ENCODE measurements around the gene TP53TG5.

The TP53TG5 gene

GRCh38 chr20:45346291-45346718 is 31.8 kb downstream of the TP53TG5 start:
- DNase-seq (ENCODE audit: low spot score): no peak

- no peak for DNase-seq (ENCODE audit: low spot score)
These were observed 32.8 kb downstream of the TP53TG5 start for GRCh38 chr20:45345104-45345936.

DNA sequence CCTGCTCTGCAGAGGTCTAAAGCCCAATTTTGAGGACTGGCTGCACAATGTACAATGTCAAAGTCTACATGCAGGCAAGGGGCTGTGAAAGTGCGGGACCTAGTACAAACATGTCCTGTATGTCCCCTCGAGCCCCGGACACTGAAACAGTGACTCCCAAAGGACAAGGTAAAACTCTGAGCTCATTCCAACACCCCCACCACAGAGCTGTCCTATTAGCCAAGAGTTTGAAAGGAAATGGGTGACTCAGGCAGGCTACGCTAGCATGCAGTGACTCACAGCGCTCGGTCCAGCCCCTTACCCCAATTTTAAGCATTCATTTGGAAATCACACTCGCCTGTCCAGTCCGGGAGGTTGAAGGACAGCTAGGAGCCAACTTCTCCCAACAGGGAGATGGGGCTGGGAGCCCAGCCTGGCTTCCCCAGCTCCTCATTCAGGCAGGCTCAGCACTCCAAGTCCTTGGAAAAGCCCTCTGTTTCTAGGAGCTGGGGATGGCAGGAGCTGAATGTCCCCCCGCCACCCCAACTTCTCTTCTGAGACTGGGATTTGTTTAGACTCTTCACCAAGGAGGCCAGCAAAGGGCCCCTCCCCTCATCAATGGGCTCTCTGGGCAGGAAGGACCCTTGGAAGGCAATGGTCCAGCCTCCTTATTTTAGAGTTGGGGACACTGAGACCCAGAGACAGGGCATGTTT is 33.8 kb downstream of the TP53TG5 start:
- no peak for DNase-seq (ENCODE audit: low spot score)

GRCh38 chr20:45343532-45344167 is 34.5 kb downstream of the TP53TG5 start:
- DNase-seq (ENCODE audit: low spot score): no peak

GRCh38 chr20:45342855-45343531 is 35.1 kb downstream of the TP53TG5 start:
- no peak for DNase-seq (ENCODE audit: low spot score)

GRCh38 chr20:45341939-45342854 is 35.9 kb downstream of the TP53TG5 start:
- no peak for DNase-seq (ENCODE audit: low spot score)

DNA sequence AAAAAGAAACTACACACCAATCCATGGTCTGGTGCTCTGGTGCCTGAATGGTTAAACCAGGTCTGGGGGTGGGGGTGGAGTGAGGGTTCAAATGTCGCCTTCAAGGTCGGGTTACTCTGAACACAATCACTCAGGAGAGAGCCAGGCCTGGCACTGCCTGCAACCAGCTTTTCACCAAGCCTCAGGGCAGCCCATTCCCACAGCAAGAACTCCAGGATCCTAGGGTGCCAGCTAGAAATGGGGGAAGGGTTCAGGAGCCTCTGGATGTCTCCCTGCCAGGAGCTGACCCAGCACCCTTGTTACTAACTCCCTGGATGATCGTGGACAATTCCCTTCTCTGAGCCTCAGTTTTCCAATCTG is 36.6 kb downstream of the TP53TG5 start:
- DNase-seq (ENCODE audit: low spot score): no peak

DNA sequence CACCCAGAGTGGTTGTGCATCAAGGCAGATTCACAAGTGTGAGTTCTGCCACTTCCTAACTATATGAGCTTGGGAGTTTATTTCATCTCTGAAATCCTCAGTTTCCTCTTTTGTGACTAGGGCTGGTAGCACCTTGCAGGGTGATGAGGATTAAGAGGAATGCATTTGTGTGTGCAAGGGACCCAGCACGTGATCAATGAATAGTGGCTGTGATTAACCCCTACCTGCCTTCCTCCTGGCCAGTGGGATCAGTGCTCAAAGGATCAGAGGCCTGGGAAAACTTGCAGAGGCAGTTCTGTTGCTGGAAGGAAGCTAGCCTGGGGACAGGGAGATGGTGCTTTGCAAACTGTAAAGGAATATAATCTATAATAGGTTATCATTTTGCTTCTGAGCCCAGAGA is 37.2 kb downstream of the TP53TG5 start:
- no peak for DNase-seq (ENCODE audit: low spot score)

DNA sequence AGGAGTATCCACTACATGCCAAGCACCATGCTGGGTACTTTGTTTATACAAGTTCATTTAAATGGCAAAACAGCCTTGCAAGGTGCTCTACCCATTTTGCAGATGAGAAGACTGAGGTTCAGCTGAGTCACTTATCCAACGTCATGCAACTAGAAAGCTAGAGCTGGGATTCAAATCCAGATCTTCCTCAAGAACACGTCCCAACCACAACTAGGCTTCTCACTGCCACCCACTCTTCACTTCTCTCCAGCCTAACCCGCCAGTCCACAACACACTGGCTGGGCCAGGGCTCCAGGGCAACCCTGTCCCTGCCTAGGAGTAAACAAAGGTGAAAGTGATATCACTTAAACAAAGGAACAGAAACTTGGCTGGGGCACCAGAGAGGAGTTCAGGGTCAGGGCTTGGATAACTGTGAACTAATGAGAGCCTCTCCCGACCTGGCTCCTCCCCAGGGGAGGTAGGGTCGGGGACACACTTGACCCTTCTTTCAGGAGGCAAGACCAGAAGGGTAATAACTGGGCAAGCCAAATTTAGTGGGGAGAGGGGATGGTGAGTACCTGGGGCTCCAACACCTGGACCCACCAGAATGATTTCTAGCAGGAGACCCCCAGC is 37.8 kb downstream of the TP53TG5 start:
- DNase-seq (ENCODE audit: low spot score): no peak

GRCh38 chr20:45339799-45340198 is 38.3 kb downstream of the TP53TG5 start:
- no peak for DNase-seq (ENCODE audit: low spot score)

- DNase-seq (ENCODE audit: low spot score): no peak
These were observed 39.0 kb downstream of the TP53TG5 start for GRCh38 chr20:45339084-45339483.

DNA sequence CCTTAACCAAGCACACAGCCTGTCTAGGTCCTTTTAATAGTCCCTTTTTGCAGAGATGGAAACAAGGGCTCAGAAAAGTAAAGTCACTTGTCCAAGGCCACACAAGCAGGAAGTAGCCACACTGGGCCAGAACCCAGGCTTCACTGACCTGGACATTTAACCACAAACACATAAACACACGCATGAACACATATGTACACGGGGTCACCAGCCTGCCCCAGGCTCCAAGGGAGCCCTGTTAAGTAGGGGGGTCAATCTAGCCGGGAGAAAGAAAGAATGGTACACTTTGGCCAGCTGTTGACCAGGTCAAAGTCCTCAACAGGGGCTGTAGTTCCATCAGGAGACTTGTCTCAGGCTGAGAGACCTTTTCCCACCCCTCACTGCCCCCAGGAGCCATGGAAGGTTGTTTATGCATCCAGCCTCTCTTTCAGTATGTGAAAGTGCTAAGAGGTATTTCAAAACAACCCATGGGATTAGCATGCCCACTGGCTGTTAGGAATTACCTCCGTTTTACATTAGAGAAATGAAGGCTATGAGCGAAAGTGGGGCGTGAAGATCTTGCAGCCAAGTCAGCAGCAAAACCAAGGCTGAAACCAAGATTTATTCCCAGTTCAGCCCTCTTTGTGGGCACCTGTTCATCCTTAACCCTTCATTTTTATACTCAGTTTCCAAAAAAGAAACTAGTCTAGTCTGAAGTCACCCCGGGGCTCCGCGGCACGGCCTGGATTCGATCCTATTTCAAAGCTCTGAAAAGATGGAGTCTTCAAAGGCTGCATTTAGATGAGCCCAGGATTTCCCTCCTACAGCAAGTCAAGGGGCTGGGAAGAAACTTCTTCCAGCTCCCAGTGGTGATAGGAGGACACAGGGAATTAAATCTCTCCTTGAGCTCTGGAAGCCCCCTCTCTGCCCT is 39.7 kb downstream of the TP53TG5 start:
- DNase-seq (ENCODE audit: low spot score): no peak

- DNase-seq (ENCODE audit: low spot score): no peak
These were observed 40.6 kb downstream of the TP53TG5 start for GRCh38 chr20:45337367-45338120.

DNA sequence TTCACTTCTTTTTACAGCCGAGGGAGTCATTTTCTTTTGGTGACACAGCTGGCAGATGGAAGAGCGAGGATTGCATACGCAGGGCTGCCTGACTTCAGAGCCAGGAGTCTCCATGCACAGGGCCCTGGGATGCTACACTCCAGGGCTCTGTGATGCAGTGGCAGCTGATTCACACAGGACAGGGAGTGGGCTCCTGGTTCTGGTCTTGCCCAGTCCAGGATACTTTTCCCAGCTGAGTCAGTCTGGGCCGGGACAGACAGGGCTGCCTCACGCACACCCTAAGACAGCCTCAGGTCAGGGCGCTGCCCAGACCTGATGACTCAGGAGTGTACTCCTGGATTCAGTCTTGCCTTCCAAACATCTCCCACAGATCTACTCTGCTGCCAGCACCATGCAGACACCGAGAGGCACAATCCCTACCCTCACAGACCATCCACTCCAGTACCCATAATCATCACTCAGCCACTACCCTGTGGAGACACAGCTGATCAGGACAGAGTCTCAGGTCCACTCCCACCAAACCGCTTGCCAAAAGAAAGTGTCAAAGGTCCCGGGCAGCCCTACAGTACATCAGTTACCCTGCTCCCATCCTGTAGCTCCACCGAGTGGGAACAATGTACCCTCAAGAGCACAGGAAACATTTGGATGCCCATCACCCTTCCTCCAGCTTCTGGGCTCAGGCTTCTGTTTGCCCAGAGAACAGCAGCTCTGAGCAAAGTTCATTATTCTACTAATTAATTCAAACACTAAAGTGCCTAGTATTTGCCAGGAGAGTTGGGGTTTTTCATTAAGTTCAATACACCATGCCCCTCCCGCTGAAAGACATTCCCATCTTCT is 41.4 kb downstream of the TP53TG5 start:
- no peak for DNase-seq (ENCODE audit: low spot score)

- DNase-seq (ENCODE audit: low spot score): no peak
These were observed 47.6 kb downstream of the TP53TG5 start for GRCh38 chr20:45330476-45330875.

GRCh38 chr20:45329497-45330319 is 48.4 kb downstream of the TP53TG5 start:
- DNase-seq (ENCODE audit: low spot score): no peak

GRCh38 chr20:45328451-45328850 is 49.7 kb downstream of the TP53TG5 start:
- DNase-seq (ENCODE audit: low spot score): no peak

All from CD4-positive, alpha-beta T cell treated with Interleukin-6 at 100 ng/mL for 8 hours (primary cell).